Smooth muscle cell (in vitro differentiated cells): ENCODE data around the gene VTN. TPM values are rescaled to one million over a fixed set of nuclear protein-coding genes. Genes with fewer than 3 reads are reported as not detected.
A peak's percentile ranks its signal among the peaks of the same experiment; 100 is the strongest.

Experiments
- DNase-seq: peaks from one replicate; lab custom pipeline; 2025; ENCODE audit not compliant: unreplicated experiment; lab: John Stamatoyannopoulos, UW
- H2AFZ ChIP-seq: fragments of 200-600 bp; sonication (generic); 2 replicates; pipeline ENCODE4 v1.6.0; 2016; ENCODE audit warnings: antibody characterized with exemption, low read depth, mild to moderate bottlenecking
- H3F3A ChIP-seq: fragments of 200-600 bp; sonication (generic); 2 replicates; pipeline ENCODE4 v1.6.0; 2017; ENCODE audit warnings: antibody characterized with exemption, low read depth
- H3K27ac ChIP-seq: fragments of 200-600 bp; sonication (generic); 2 replicates; pipeline ENCODE4 v1.5.1; 2016; ENCODE audit warnings: low read depth, mild to moderate bottlenecking
- H3K27me3 ChIP-seq: fragments of 200-600 bp; sonication (generic); 2 replicates; pipeline ENCODE4 v1.6.1; 2016; ENCODE audit warnings: low read depth, mild to moderate bottlenecking
- H3K36me3 ChIP-seq: fragments of 200-600 bp; sonication (generic); 2 replicates; pipeline ENCODE4 v1.5.1; 2016; ENCODE audit warnings: low read depth
- H3K4me1 ChIP-seq: fragments of 200-600 bp; sonication (generic); 2 replicates; pipeline ENCODE4 v1.5.1; 2016; ENCODE audit warnings: low read depth
- H3K4me2 ChIP-seq: fragments of 200-600 bp; sonication (generic); 2 replicates; pipeline ENCODE4 v1.6.0; 2016; ENCODE audit warnings: mild to moderate bottlenecking
- H3K4me3 ChIP-seq: fragments of 200-600 bp; sonication (generic); 2 replicates; pipeline ENCODE4 v1.5.1; 2016; ENCODE audit warnings: mild to moderate bottlenecking
- H3K79me2 ChIP-seq: fragments of 200-600 bp; sonication (generic); 2 replicates; pipeline ENCODE4 v1.6.0; 2016; ENCODE audit warnings: low read depth, mild to moderate bottlenecking
- H3K9ac ChIP-seq: fragments of 200-600 bp; sonication (generic); 2 replicates; pipeline ENCODE4 v1.6.0; 2016; ENCODE audit warnings: low read depth
- H3K9me3 ChIP-seq: fragments of 200-600 bp; sonication (generic); replicated peaks from 2 replicates; pipeline ENCODE4 v1.5.1; 2016; ENCODE audit warnings: low read depth
- H4K20me1 ChIP-seq: fragments of 200-600 bp; sonication (generic); 2 replicates; pipeline ENCODE4 v1.6.0; 2016; ENCODE audit warnings: low read depth
- CTCF ChIP-seq: fragments of 200-600 bp; sonication (generic); IDR thresholded peaks from 2 replicates; pipeline ENCODE4 v1.5.1; 2017; ENCODE audit warnings: borderline replicate concordance, mild to moderate bottlenecking, antibody characterized with exemption; ENCODE audit not compliant: insufficient read depth, poor library complexity, severe bottlenecking
- WGBS: methylation state at CpG from one replicate; pipeline ENCODE4 v1.1.7; 2016; ENCODE audit warnings: low lambda C conversion rate; 5-methylcytosine and 5-hydroxymethylcytosine counted together
- polyA plus RNA-seq: library from polyadenylated mRNA; unstranded; fragments of >200 nt; fragmentation: Nextera tagmentation; extraction: Ambion mirVana; gene quantifications from 2 replicates; pipeline ENCODE4 v1.2.1, GENCODE V29; 2016
- total RNA-seq: library from RNA; depleted of rRNA; stranded (reverse); fragments of >200 nt; gene quantifications from 2 replicates; pipeline ENCODE4 v1.2.3, GENCODE V29; 2014

Gene VTN
- total and polyA plus RNA-seq, 2 experiments from 2014 or later = 60.3 to 90.3 TPM

DNA sequence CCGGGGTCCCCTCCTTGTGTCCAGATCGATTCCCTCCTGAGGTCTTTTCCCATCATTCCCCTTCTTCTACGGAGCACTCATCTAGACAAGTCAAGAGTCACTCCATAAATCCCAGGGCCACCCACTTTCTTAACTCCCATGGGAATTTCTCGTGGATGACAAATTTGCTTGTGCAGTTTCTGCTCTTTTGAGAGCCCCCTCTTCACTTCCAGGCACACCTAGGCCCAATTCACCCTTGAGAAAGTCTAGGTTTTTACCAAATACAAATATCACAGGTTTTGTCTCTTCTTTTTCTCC lies 12.3 kb downstream of the VTN start:
- H3K9me3 ChIP-seq = no peaks in the 10 kb centered on the region
- no peaks in the 10 kb centered on the region for H3F3A ChIP-seq
- H3K9ac ChIP-seq = peak overlapping the region; percentile 98
- H3K79me2 ChIP-seq = peaks cover 39% of the 10 kb centered on the region
- H4K20me1 ChIP-seq = no peaks in the 10 kb centered on the region
- H2AFZ ChIP-seq = peak overlapping the region; percentile 74
- TF ChIP-seq CTCF = no peak
- WGBS = 11% methylated on average over 4 of the region's 4 CpGs
- H3K27me3 ChIP-seq = no peaks in the 10 kb centered on the region
- peak overlapping the region; percentile 98 for H3K4me2 ChIP-seq
- peak overlapping the region; percentile 79 for H3K27ac ChIP-seq
- no peak for DNase-seq
- peaks cover 16% of the 10 kb centered on the region for H3K4me1 ChIP-seq
- H3K36me3 ChIP-seq = peaks cover 11% of the 10 kb centered on the region
- H3K4me3 ChIP-seq = peak overlapping the region; percentile 88

GRCh38 chr17:28357061-28357900 lies 12.8 kb downstream of the VTN start, which contains the start of gene POLDIP2:
POLDIP2 (minus strand) TSS chr17:28357527; CDS start chr17:28357448, 79 bp downstream.
- peak within 1 kb of the TSS; percentile 98 for H3K9ac ChIP-seq
- H2AFZ ChIP-seq = peak within 1 kb of the TSS; percentile 74
- H3K27me3 ChIP-seq = no peaks in the 10 kb centered on the region
- no peaks in the 10 kb centered on the region for H4K20me1 ChIP-seq
- peak within 1 kb of the TSS; percentile 79 for H3K27ac ChIP-seq
- peaks cover 39% of the 10 kb centered on the region for H3K79me2 ChIP-seq
- no peaks in the 10 kb centered on the region for H3K9me3 ChIP-seq
- WGBS = 1% methylated on average over 77 of the region's 80 CpGs
- H3K4me2 ChIP-seq = peak within 1 kb of the TSS; percentile 98
- DNase-seq = peak; percentile 83
- H3K4me1 ChIP-seq = peaks cover 16% of the 10 kb centered on the region
- H3K4me3 ChIP-seq = peak within 1 kb of the TSS; percentile 88
- TF ChIP-seq CTCF = peak; percentile 2
- H3K36me3 ChIP-seq = peaks cover 17% of the 10 kb centered on the region
- H3F3A ChIP-seq = no peaks in the 10 kb centered on the region

DNA sequence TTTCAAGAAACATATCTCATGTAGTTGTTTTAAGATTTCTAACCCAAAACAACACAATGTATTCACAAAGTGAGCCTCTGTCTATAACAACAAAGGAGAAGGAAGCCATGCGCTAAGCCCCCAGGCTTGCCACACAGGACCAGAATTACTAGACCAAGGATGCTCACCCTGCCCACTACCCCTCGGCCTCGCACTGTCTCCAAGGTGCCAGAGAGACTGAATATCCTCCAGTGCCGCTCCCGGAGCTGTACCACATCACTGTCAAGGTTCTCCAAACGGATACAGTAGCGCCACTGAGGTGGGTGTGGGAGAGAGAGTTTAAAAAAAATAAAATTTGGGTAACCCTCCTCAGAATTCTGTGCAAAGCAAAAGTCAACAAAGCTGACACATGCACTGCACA lies 19.8 kb downstream of the VTN start:
- no peak for DNase-seq
- TF ChIP-seq CTCF = no peak
- Histone ChIP-seq H3K4me2 (no peak overlapping the region), H3K4me1 (no peaks in the 10 kb centered on the region), H2AFZ (no peak overlapping the region), H3K27ac (peak overlapping the region; percentile 31), H3K36me3 (peaks cover 12% of the 10 kb centered on the region), H3K27me3 (no peaks in the 10 kb centered on the region), H3K9ac (no peak overlapping the region), H3K4me3 (no peak overlapping the region), H3F3A (peaks cover 30% of the 10 kb centered on the region), H3K79me2 (peaks cover 6% of the 10 kb centered on the region), H3K9me3 (no peaks in the 10 kb centered on the region), H4K20me1 (peaks cover 22% of the 10 kb centered on the region)
- 97% methylated on average over 7 of the region's 7 CpGs for WGBS

DNA sequence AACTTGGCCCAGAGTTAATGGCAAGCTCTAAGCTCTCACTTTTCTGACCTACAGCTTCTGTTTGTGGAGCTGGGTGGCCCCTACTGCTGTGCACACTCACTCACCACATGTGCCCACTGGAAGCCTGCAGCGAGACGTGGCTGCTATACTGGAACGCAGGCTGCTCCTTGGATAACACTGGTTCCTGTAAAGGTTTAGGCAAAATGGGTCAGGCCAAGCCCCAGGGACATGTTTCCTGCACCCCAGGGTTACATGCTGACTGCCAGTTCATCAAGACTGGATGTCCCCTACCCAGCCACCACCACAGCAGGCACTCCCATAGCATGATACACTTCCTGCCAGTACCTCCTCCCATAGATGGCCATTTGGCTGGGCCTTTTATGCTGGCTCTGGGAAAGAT lies 21.1 kb downstream of the VTN start:
- 72% methylated on average over 3 of the region's 3 CpGs for WGBS
- Histone ChIP-seq H3F3A (peaks cover 30% of the 10 kb centered on the region), H3K9ac (no peak overlapping the region), H3K27ac (peak overlapping the region; percentile 85), H3K27me3 (no peaks in the 10 kb centered on the region), H3K79me2 (no peaks in the 10 kb centered on the region), H3K36me3 (peaks cover 12% of the 10 kb centered on the region), H3K4me2 (no peak overlapping the region), H2AFZ (no peak overlapping the region), H4K20me1 (peaks cover 32% of the 10 kb centered on the region), H3K4me3 (no peak overlapping the region), H3K9me3 (no peaks in the 10 kb centered on the region), H3K4me1 (no peaks in the 10 kb centered on the region)
- no peak for DNase-seq
- TF ChIP-seq CTCF = no peak
